Activated CD4-positive, alpha-beta T cell treated with anti-CD3 and anti-CD28 coated beads, Interleukin-2, amount 50 U/mL, for 1 hour (primary cell): ENCODE measurements around the gene DNAAF1.

ENCODE experiments used
- DNase-seq: peaks from one replicate; pipeline ENCODE4 v3.0.0-alpha.2; 2020

Gene DNAAF1

DNA sequence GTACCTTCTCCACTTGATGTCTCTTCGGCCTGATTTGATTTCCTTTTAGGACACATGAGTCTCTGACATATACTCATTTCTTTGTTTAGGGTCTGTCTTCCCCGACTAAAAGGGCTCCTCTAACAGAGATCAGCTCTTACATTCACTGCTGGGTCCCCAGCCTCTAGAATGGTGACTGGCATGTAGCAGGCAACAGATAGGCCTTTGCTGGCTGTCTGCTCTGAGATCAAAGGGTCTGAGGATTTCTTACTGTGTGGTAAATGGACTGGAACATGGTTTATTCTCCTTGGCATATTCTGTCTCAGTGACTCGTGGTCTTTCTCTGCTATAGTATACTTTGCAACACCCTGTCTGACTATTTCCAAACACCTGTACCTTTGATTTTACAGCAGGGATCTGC lies 16.7 kb downstream of the DNAAF1 start:
- no peak for DNase-seq

DNA sequence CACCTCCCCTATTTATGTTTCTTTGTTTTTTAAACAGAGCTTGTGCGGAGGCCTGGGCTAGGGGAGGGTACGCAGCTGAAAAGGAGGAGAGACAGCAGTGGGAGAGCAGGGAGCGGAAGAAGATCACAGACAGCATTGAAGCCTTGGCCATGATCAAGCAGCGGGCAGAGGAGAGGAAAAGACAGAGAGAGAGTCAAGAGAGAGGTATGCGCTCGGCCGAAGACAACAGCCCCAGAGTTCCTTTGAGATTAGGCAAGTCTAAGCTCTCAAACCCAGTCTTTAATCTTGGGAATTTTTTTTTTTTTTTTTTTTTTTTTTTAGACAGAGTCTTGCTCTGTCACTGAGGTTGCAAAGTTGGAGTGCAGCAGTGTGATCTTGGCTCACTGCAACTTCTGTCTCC lies 20.6 kb downstream of the DNAAF1 start:
- no peak for DNase-seq

DNA sequence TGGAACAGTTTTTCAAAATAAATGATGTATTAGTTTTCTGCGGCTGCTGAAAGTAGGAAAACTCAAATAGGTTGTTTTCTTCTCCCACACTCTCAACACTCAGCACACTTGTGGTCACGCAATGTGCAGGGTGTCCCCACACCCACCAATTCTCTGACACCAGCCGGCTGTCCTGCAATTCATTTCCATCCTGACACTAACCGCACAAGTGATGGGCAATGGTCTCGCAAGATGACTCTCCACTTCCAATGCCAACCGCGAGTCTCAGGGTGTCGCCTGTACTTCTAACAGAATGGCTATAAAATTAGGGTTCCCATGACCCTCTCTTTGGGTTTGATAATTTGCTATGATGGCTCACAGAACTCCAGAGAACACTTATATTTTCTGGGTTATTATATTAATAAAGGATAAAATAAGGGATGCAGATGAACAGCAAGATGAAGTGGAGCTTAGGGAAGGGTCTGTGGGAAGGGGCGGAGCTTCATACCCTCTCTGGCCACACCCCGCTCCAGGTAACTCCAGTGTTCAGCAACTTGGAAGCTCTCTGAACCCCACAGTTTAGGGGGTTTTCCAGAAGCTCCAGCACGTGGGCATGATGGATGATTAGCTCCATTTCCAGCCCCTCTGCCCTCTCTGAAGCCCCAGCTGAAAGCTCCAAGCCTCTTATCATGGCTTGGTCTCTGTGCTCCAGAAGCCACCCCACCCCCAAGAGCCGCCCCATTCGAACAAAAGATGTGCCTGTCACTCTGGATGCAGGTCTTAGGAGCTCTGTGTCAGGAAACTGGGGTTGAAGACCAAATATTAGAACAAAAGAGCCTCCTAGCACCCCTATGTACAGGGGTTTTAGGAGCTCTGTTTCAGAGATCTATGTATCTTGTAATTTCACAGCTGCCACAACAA lies 21.9 kb downstream of the DNAAF1 start:
- no peak for DNase-seq

DNA sequence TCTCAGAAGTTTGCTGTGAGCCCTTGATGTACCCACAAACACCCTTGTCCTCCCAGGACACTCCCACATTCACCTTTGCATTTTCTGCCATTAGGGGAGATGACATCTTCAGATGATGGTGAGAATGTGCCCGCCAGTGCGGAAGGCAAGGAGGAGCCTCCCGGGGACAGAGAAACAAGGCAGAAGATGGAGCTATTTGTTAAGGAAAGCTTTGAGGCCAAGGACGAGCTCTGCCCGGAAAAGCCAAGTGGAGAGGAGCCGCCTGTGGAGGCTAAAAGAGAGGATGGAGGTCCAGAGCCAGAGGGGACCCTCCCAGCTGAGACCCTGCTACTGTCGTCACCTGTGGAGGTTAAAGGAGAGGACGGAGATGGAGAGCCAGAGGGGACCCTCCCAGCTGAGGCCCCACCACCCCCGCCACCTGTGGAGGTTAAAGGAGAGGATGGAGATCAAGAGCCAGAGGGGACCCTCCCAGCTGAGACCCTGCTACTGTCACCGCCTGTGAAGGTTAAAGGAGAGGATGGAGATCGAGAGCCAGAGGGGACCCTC lies 24.7 kb downstream of the DNAAF1 start:
- no peak for DNase-seq

DNA sequence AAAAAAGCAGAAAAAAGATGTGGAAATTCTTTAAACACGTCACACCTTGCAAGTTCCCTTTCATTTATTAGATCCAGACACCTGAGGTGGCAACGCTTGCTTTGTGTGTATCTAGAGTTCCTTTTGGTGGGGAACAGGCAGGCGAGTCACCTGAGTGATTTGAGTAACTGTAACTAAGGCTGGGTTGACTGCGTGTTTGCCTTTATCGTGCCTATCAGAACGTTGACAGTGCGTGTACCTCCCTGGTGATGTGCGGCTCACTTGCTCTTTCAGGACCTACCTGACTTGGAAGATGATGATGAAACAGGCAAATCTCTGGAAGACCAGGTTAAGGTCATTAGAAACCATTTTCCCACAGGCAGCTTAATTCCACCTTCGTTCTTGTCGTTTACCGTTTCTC lies 29.3 kb downstream of the DNAAF1 start:
- no peak for DNase-seq

DNA sequence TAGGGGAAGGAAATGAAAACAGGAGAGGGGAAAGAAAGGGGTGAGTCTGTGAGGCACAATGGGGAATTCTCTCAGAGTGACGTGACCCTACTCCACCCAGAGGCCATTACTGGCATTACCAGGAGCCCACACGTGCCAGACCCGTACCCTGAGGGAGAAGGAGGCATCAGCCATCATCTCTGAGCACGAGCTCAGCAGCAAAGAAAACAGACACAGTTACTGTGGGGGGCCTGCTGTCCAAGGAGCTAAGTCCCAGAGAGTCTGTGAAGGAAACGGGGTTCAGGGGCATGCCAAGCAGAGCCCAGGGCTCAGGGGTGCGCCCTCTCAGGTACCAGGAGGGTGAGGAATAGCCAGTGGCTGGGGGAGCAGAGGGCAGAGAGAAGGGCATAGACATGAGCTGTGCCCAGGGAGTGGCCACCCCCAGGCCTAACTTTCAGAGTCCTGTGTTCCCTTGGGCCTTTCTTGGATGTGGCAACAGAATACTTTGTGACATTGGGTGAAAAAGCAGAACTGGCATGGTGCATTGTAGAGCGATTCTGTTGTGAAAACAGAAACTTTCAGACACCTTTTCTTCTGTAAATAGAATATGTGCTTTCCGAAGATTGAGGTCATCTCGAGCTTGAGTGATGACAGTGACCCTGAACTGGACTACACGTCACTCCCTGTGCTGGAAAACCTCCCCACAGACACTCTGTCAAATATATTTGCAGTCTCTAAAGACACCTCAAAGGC lies 30.4 kb downstream of the DNAAF1 start:
- peak; percentile 45 for DNase-seq

DNA sequence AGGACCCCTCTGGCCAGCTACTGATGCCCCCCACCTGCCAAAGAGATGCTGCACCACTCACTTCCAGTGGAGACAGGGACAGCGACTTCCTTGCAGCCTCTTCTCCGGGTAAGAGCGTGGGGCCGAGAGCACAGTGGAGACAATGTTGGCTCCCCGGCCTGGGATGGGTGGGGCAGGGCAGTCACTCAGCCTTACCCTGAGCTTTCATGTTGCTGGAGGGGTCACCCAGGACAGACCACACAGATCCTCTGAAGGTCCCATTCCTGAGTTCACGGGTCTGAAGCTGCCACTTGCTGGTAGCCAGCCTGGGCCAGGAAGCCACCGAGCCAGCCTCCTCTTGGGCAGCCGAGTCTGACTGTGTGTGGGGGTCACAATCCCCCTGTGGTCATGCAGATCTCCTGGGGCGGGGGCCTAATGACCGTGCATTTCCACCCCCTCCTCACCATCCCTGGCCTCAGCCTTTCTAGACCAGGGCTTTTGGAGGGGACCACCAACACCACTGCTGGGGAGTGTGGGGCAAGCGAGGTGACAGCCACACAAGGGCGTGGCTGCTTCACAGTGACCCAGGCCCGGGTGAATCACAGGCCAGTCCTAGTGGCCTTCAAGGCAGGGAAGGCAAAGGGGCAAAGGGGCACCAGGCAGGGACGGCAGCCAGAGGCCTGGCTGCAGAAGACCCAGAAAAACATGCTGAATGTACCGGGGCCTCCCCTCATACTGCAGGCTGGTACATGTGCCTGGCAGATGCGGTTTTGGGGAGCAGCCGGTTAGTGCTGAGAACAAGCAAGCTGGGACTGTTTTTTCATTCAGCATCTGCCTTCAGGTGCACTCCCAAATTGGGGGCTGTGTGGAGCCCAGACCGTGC lies 31.3 kb downstream of the DNAAF1 start:
- DNase-seq, result no peak

DNA sequence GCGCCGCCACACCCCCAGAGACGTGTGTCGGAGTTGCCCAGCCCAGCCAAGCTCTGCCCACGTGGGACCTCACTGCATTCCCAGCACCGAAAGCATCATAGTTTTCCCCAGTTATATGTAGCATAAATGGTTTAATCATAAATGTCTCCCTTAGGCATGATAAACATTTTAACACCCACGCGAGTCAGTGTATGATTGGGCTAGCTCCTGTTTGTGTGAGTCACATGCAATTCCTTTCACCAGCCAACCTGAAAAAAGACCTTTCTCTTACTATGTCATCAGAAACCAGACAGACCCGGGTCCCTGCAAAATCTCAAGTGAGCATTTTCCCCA lies 32.6 kb downstream of the DNAAF1 start:
- no peak for DNase-seq

DNA sequence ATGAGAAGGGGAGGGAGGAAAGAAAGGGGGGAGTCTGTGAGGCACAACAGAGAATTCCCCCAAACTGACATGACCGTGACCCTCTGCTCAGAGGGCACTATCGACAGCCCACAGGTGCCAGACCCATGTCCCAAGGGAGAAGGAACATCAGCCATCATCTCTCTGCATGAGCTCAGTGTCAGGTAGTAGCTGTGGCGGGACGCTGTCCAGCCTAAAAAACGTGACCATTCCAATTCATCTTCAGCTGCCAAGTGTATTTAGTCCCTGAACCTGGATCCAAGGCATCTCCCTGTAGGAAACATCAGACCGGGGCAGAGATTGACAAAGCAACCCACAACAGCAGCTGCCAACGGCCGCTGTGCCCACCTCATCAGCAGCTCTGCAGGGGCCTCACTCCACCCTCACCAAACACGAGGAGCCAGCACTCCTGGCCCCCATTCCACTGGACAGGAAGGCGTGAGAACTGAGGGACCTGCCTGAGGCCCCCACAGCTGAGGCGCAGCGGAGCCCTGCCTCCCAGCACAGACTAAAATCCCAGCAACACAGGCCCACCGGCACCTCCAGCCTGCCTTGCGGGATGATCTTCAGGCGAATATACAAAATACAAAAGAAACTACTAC lies 33.1 kb downstream of the DNAAF1 start:
- DNase-seq, result no peak

DNA sequence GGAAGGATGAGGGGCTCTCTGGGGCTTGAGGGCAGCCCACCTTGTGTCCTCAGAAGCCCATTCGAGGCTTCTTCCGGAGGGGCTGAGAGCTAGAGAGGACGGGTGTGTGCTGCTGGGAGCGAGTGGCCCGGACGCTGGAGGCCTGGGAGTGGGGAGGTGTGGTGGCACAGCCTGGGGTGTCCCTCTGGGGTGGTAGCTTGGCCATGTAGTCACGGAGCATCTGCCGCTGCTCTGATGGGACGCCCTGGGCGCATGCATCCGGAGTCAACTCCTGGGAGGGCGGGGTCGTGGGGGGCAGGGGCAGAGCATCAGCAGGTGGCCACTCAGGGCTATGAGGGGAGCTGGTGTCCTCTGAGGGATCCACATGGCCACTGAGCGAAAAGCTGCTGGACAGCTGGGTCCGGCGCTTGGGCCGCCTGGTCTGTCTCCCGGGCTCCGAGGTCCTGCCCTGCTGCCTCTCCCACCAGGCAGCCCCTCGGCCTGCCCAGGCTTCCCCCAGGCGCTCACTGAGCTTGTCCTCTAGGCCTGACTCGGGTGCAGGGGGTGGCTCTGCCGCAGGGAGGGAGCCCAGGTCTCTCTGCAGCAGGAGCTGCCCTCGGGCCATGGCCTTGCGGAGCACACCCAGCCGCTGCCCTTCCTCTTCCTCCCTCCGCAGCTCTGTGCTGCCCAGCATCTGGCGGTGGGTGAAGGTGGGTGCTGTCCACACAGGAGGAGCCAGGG lies 33.9 kb downstream of the DNAAF1 start:
- DNase-seq, result no peak

DNA sequence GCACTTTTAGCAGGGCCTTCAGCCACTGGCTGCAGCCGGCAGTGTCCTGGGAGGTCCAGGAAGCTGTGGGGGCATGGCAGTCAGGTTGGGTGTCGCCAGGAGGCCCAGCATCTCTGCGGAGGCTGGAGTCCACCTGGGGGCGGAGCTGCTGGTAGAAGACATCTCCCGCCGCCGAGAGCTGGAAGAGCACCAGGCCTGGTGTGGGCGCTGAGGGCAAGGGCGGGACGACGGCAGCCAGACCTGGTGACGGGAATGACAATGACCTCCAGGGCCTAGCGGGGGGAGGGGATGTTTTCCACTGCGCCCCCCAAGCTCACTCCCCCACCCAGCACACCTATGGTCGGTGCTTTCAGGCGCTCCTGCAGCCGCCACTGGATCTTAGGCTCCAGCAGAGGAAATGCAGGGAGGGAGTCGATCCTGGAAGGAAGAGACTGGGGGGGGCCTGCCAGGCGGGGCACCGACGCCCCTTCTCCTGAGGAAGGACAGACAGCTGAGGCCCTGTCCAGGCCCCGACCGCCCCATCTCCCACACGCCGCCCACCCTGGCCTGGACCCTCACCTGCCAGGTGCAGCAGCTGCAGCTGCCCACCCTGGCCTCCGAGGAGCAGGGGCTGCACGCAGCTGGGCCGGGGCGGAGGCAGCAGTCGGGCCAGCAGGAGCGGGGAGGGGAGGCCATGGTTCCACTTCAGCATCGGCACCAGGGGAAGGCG lies 34.7 kb downstream of the DNAAF1 start:
- DNase-seq, result no peak

DNA sequence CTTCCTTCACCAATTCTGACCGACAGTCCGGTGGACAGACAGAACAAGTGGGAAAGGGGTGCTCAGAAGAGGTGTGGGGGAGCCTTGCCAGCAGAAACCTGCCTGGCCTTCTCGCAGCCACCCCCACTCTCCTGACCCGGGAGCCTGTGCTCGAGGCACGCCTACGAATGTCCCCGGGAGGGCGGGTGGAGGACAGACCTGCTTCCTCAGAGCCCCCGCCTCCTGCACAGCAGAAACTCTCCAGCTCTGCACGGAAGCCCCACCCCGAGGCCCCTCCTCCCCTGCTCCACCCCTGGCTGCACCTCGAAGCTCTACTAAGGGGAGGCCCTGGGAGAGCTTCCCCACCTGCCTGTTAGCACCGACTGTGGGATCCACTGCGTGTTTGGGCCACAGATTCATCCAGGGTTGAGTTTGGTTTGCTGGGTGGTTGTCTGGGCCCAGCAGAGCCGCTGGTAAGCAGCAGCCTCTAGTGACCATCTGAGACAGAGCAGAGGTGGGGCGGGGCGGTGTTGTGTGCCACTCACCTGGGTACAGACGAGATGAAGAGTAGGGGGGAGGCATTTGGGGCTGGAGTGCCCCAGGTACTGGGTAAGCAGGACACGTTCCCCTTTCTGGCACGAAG lies 35.5 kb downstream of the DNAAF1 start:
- no peak for DNase-seq

DNA sequence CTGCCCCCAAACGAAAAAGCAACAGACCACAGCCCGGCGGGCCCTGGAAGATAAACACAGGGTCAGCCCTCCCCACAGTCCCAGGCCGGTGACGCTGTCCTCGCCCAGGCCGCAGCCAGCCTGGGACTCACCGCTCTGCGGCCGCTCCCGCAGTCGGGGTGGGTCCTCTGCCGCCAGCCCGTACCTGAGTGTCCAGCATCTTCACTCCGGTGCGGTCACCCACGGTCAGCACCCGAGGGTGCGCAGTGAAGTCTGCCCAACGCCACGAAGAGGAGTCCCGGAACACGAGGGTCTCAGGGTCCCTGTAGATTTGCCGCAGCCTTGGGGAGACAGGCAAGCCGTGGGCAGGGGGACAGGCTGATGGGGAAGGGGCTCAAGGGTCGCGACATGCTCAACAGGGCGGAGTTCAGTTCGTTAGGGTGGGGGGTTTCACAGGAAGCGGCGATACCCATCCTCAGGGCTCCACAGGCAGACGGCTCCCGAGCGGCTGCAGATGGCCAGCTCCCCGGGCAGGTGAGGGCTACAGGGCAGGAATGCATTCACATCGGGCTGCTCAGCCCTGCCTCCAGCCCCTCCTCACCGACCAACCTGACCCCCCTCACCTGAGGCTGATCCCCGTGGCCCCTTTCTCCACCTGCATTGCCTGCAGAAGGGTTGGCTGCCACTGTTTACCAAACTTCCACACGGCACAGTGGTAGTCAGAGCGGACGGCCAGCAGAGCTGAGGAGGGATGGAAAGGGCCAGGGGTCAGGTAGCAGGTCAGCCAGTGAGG lies 36.2 kb downstream of the DNAAF1 start:
- no peak for DNase-seq

DNA sequence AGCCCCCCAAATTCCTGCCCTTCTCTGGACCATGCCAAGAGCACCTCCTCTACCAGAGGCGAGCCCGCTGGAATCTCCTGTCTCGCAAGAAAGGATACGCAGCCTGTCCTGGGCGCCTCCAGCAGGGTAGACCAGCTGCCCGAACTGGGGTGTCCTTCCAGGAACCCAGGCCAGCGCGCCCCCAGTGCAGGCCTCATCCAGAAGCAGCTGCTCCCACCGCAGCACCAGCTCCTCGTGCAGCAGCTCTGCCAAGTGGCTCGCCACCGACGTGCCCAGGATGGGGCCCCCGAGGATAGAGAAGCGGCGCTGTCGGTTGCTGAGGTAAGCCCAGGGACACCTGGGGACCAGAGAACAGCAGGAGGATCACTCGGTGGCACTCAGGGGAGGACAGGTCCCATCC lies 37.0 kb downstream of the DNAAF1 start:
- DNase-seq, result no peak

DNA sequence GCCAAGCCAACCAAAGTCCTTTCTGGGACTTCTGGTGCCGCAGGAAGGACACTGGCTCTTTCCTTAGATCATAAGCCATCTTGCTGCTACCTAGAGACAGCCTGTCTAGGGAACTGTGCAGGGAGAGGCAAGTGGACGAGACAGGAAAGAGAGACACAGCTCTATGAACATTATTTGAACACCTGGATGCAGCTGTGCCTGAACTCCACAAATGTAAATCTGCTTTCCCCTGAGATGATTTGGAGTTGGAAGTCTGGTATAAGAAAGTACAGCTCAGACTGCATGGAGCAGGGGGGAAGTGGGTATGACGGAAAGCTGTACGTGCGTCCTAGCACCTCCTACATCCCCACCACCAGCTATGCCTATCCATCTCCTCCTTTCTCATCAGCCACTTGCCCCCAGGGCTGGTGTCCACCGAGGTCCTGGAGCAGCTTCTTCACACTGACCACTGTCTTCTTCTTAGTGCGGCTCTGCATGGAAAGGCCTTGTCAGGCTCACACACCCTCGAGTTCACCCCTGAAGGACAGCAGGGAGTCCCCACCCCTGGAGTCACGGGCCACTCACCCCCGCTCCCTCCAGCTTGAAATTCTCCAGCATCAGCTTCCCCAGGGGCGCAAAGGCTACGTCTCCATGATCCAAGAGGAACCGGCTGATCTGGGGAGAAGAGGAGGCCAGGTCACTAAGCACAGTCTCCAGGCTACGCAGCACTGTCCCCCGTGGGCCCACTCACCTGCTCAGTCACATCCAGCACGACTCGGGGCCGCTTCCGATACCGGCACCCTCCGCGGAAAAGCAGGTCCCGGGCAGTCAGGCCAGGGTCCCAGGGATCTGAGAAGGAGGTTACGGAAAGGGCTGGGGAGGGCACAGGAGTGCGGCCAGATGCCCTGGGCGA lies 37.8 kb downstream of the DNAAF1 start:
- DNase-seq, result no peak

DNA sequence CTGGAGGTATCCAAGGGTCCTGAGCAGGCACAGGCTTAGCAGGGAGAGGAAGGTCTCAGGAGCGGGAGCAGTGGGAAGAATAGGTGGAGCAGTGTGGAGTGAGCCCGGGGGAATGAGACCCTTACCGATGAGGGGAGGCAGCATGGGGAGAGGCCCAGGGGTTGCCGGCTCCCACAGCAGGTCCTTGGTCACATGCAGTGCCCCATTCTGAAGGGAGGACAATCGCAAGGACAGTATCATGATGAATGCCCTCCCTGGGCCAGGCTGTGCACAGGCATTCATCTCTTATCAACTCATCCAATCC lies 38.4 kb downstream of the DNAAF1 start:
- no peak for DNase-seq

DNA sequence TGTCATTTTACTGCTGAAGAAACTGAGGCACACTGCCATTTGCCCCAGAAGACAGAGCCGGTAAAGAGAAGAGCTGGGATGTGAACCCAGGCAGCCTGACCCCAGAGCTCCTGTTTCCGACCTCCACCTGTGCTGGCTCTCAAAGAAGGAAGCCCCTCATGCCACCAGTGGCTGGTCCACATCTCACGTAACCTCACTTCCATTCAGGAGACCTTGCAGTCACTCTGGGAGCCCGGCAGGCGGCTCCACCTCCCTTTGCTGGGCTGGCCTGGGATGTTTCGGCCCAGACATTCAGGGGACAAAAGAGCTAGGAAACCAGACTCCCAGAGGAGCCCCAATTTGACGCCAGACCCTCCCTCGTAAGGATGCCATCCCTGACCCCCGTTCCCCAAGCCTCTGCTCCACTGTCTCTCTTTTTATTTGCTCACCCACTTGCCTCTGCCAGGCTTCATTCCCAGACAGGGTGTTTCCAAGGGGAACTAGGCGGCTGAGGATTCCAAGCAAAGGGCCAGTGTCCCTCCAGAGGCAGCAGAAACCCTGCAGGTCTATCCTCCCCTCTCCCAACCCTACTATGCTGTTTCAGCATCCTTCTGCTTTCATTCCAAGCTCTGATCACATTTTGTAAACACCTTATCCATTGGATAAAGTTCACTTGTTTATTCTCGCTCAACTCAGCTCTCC lies 38.9 kb downstream of the DNAAF1 start:
- DNase-seq, result no peak

DNA sequence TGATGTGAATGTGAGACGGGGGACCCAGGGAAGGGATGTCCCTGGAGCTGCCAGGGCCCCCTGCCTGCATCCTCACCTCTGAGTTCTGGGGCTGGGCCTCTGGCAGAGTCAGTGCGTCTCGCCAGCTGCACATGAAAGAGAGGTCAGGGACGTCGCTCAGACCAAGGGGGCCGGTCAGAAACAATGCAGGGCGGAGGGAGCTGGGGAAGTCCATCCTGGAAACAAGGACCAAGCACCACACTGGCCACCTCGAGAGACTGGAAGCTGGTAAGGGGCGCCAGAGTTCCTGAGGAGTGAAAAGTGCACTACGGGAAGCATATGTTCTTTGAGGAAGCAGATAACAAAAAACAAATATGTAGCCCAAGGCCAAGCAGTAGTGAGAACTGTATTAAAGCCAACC lies 39.7 kb downstream of the DNAAF1 start:
- DNase-seq, result no peak
